GM19025 (cell line): Measurements from ENCODE around the gene SLC5A9.
"Not testable (repeated sequence)": the region's sequence is repeated elsewhere in the genome, so short reads cannot be mapped to it uniquely, and the experiment has no call there.

ENCODE experiments used
- ATAC-seq: cut with Tn5 transposase; IDR thresholded peaks from one replicate; pipeline ENCODE4 v1.9.1; 2021; ENCODE audit warnings: mild to moderate bottlenecking, low read depth, moderate library complexity; ENCODE audit not compliant: unreplicated experiment

SLC5A9 gene

DNA sequence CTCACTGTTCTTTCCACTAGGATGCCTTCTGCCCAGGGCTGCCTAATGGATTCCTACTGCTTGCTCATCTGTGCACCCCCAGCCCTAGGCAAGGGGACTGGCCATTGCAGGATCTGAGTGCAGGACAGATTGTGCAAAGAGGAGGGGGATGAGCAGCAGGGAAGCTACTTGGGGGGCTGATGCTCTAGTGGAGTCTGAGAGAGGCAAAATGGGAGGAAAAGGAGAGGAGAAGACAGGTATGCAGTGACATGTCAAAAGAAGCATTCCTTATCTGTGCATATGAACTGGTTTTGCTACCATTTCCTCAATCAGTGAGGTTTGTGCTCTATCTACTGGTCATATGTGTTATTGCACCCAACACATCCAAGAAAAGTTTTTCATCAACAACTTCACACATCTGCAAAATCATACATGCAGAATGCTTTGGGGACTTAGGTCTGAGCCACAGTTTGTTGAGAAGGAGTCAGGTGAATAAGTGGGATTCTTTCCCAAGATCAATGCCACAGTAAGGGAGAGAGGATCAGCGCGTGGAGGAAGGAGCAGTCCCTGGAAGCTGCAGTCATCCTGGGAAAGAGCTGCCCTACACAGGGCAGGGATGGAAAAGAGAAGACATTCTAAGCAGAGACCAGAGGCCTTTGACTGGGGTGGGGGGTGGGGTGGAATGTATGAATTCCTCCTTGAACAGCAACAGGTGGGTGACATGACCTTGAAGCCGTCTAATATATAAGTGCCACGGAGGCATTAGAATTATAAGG is 14.4 kb downstream of the SLC5A9 start:
- no peak for ATAC-seq

DNA sequence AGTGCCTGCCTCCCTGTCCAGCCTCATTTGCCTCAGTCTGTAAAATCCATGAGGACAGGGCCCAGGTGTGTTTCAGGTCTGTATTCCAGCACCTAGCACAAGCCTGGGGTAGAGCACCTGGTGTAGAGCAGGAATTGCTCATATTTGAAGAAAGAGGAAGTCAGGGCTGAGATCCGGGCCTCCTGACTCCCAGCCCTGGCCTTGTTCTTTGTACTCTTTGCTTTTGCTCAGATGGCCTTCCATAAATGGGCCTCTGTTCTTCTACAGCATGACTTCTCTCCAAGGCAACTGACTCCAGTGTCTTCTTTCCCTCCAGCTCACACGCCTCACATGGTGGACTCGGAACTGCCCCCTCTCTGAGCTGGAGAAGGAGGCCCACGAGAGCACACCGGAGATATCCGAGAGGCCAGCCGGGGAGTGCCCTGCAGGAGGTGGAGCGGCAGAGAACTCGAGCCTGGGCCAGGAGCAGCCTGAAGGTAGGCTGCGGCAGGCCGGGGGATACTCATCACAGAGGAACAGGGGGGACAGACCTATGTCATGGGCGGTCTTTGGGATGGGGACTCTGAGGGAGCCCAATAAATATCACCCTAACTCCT is 19.7 kb downstream of the SLC5A9 start:
- ATAC-seq: no peak

DNA sequence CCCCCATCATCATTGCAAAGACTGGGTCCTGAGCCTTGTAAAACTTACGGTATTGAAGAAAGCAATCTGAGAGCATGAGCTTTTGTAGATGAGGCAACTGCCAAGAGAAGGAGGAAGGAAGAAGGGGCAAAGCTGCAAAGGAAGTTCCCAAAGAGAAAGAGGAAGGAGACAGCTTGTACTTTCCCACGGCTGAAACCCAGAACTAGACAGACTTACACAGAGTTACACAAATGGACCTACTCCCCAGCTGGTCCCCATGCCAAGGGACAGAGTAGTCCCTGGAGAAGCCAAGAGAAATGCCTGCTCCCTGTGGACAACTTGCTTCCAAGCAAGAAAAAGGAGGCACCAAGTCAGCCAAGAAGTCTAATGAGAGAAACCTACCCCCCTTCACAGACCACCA is 22.6 kb downstream of the SLC5A9 start:
- ATAC-seq: no peak

- no peak for ATAC-seq
Measured at GRCh38 chr1:48246727-48247126, 24.2 kb downstream of the SLC5A9 start.

GRCh38 chr1:48248356-48248755 is 25.8 kb downstream of the SLC5A9 start:
- ATAC-seq: no peak

- no peak for ATAC-seq
Measured at GRCh38 chr1:48249868-48250267, 27.4 kb downstream of the SLC5A9 start.

DNA sequence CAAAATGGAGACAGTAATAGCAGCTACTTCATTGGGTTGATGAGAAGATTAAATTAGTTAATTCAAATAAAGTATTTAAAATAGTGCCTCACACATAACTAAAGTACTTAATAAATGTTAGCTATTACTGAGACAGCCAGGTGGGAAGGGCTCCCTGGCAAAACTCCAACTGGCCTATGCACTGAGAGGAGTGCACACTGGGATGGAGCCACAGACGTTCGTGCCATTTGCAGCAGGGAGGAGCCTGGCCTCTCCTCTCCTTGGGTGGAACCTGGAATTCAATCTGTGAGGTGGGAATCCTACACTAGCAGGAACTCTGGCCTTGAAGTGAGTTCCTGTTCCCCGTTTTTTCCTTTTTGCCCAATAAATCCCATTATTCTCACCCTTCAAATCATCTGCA is 28.1 kb downstream of the SLC5A9 start:
- no peak for ATAC-seq

GRCh38 chr1:48251323-48251722 is 28.8 kb downstream of the SLC5A9 start:
- ATAC-seq: no peak

- no peak for ATAC-seq
Measured at GRCh38 chr1:48251821-48252220, 29.3 kb downstream of the SLC5A9 start.

GRCh38 chr1:48254254-48254653 is 31.7 kb downstream of the SLC5A9 start:
- ATAC-seq: no peak

- ATAC-seq: no peak
Measured at GRCh38 chr1:48258106-48258505, 35.6 kb downstream of the SLC5A9 start.

GRCh38 chr1:48261881-48262400 is 39.4 kb downstream of the SLC5A9 start:
- ATAC-seq: no peak

DNA sequence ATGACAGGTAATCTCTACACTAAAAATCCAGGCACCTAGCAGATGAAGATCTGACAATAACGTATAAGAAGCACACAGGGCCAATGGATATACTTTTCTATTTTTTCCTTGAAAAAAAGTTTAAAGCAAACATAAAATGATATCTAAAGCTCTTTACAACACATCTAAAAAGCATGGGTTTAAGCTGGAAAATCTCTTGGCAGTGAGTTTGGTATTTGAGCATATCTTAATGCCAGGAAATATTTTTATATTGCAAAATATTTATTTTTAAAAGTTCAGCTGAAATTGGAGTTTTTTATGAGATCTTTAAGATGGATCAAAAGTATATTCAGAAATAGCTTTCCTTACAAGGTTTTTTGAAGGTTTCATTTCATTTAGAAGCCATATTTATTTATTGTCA is 40.5 kb downstream of the SLC5A9 start:
- ATAC-seq: no peak

DNA sequence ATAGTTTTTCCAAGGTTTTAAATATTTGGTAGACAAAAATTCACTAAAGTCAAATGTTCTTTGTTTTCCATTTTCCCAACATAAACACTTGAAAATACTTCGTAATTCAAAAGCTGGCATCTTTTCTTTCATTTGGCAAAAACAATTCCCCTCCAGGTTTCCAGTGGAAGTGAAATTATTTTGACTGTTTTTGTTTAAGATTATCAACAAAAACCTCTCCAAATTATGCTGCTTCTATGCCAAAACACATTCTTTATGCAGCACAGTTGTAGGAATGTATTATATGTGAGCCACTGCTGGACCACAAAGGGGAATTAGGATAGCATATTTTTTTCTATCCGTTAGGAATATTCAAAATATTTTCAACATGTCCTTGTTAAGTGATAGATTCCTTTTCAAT is 44.1 kb downstream of the SLC5A9 start:
- ATAC-seq: no peak

DNA sequence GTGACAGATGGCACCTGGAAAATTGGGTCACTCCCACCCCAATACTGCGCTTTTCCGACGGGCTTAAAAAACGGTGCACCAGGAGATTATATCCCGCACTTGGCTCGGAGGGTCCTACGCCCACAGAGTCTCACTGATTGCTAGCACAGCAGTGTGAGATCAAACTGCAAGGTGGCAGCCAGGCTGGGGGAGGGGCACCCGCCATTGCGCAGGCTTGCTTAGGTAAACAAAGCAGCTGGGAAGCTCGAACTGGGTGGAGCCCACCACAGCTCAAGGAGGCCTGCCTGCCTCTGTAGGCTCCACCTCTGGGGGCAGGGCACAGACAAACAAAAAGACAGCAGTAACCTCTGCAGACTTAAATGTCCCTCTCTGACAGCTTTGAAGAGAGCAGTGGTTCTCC is 54.9 kb downstream of the SLC5A9 start:
- ATAC-seq: not testable (repeated sequence)

GRCh38 chr1:48282329-48282728 is 59.8 kb downstream of the SLC5A9 start:
- not testable (repeated sequence) for ATAC-seq

DNA sequence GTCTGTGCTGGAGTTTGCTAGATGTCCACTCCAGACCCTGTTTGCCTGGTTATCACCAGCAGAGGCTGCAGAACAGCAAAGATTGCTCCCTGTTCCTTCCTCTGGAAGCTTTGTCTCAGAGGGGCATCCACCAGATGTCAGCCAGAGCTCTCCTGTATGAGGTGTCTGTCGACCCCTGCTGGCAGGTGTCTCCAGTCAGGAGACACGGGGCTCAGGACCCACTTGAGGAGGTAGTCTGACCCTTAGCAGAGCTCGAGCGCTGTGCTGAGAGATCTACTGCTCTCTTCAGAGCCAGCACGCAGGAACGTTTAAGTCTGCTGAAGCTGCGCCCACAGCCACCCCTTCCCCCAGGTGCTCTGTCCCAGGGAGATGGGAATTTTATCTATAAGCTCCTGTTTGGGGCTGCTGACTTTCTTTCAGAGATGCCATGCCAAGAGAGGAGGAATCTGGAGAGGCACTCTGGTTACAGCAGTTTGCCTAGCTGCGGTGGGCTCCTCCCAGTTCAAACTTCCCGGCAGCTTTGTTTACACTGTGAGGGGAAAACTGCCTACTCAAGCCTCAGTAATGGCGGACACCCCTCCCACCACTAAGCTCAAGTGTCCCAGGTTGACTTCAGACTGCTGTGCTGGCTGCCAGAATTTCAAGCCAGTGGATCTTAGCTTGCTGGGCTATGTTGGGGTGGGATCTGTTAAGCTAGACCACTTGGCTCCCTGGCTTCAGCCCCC is 62.3 kb downstream of the SLC5A9 start:
- not testable (repeated sequence) for ATAC-seq

- ATAC-seq: no peak
Measured at GRCh38 chr1:48285525-48285924, 63.0 kb downstream of the SLC5A9 start.

DNA sequence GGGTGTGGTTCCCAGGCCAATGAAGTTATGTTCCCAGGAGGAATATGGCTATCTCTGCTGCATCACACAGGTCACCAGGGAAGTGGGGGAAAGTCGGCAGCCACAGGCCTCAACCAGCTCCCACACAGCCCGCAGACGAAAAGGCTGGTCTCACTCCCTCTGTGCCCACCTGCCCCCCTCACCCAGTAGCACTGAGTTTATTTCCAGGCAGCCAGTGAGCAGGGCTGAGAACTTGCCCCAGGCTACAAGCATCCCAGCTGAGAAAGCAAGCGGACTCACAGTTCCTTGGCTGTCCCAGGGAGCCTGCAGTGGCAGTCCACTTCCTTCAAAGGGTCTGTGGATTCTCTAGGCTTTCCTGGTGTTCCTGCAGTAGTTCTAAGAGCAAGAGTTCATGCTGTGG is 68.9 kb downstream of the SLC5A9 start:
- ATAC-seq: no peak

DNA sequence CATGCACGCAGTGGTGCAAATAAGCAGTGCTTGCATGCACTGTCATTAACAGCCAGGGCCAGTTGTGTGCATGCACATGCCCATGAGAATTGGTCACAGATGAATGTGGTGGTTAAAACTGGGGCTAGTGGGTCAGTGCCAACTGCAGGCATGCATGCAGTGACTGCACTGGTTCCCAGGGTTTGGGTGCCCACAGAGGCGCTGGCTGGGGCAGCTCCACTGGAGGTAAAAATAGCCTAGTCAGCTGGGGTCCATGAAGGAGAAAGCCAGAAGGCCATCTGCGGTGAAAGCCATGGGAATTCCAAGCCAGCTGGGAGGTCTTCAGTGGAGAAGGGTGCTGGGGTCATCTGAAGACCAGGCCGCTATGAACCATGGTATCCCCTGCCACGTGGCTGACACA is 70.2 kb downstream of the SLC5A9 start:
- no peak for ATAC-seq

DNA sequence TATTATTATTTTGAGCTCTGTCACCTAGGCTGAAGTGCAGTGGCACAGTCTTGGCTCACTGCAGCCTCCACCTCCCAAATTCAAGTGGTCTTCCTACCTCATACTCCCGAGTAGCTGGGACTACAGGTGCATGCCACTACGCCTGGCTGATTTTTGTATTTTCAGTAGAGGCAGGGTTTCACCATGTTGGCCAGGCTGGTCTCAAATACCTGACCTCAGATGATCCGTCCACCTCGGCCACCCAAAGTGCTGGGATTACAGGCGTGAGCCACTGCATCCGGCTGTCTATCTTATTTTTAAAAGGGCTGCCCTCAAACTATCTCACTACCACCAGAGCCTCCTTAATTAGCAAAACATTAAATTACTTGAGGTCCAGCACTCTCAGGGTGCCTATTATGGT is 71.6 kb downstream of the SLC5A9 start:
- not testable (repeated sequence) for ATAC-seq
